Activated naive CD4-positive, alpha-beta T cell treated with anti-CD3 and anti-CD28 coated beads, Interleukin-2, amount 50 U/mL, for 24 hours (primary cell): ENCODE results near the gene HSPB1.
A peak's percentile ranks its signal among the peaks of the same experiment; 100 is the strongest.
"Not testable (repeated sequence)": the region's sequence is repeated elsewhere in the genome, so short reads cannot be mapped to it uniquely, and the experiment has no call there.

ENCODE experiments used
- H3K27ac Mint-ChIP-seq: one replicate; pipeline ENCODE4 v1.8.0; 2021; ENCODE audit warnings: mild to moderate bottlenecking, mixed read lengths
- H3K27me3 Mint-ChIP-seq: one replicate; pipeline ENCODE4 v1.8.0; 2021; ENCODE audit warnings: mixed read lengths
- H3K36me3 Mint-ChIP-seq: one replicate; pipeline ENCODE4 v1.8.0; 2021; ENCODE audit warnings: mixed read lengths
- H3K4me1 Mint-ChIP-seq: one replicate; pipeline ENCODE4 v1.8.0; 2021; ENCODE audit warnings: mixed read lengths
- H3K4me3 Mint-ChIP-seq: one replicate; pipeline ENCODE4 v1.8.0; 2021; ENCODE audit warnings: mild to moderate bottlenecking, mixed read lengths
- H3K9me3 Mint-ChIP-seq: one replicate; pipeline ENCODE4 v1.8.0; 2021; ENCODE audit warnings: mixed read lengths

Gene HSPB1

GRCh38 chr7:76314740-76315139, 12.3 kb downstream of the HSPB1 start:
- not testable (repeated sequence) for H3K4me3 Mint-ChIP-seq, H3K36me3 Mint-ChIP-seq, H3K9me3 Mint-ChIP-seq, H3K27ac Mint-ChIP-seq, H3K27me3 Mint-ChIP-seq
- H3K4me1 Mint-ChIP-seq = peaks cover 26% of the 10 kb centered on the region

DNA sequence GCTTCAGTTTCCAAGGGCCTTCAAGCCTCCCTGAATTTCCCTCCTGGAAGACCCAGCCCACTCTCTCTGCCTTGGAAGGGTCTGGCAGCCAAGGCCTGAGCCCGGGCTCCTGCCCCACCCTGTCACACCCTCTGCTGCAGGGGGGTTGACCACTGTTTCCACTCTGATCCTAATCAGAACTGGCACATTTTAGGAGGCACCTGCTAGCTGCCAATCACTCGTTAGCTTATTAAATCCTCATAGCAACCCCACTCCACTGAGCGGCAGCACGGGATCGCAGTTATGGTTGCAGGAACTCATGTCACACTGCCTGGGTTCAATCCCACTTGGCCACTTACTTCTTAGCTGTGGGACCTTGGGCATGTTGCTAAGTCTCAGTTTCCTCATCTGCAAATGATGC, 12.9 kb downstream of the HSPB1 start:
- Mint-ChIP-seq H3K9me3 (no peaks in the 10 kb centered on the region), H3K4me3 (no peak overlapping the region), H3K4me1 (peaks cover 26% of the 10 kb centered on the region), H3K36me3 (no peaks in the 10 kb centered on the region), H3K27ac (no peak overlapping the region), H3K27me3 (no peaks in the 10 kb centered on the region)

DNA sequence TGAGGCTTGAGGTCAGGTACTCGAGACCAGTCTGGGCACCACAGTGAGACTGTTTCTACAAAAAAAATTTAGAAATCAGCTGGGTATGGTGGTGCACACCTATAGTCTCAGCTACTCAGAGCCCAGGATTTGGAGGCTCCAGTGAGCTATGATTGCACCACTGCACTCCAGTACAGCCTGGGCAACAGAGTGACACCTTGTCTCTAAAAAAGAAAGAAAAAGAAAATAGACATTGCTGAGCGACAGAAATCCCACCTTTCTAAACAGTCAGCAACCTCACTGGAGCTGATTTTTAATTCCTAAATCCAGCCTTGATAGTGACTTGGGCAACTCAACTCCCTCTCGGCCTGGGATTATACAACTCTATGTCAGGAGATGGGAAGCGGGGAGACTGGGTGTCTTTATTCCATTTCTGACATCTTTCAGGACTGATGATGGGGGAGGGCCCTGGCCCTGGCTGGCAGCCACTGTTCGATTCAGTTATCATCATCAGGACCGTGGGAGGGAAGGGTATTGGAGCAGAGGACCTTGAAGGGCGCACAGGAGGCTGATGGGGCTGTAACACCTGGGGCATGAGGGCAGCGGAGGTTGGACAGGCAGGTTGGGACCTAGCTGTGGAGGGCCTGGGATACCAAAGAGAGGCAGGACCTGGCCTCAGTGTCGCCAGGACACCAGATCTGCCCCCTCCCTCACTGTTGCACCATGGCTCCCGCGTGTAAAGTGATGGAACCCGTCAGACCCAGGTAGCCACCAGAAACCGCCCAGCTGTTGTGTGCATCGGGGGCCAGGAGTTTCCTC, 14.7 kb downstream of the HSPB1 start:
- no peaks in the 10 kb centered on the region for H3K36me3 Mint-ChIP-seq
- peak overlapping the region; percentile 96 for H3K27ac Mint-ChIP-seq
- peak overlapping the region; percentile 95 for H3K4me3 Mint-ChIP-seq
- peaks cover 26% of the 10 kb centered on the region for H3K4me1 Mint-ChIP-seq
- no peaks in the 10 kb centered on the region for H3K9me3 Mint-ChIP-seq
- H3K27me3 Mint-ChIP-seq = no peaks in the 10 kb centered on the region

DNA sequence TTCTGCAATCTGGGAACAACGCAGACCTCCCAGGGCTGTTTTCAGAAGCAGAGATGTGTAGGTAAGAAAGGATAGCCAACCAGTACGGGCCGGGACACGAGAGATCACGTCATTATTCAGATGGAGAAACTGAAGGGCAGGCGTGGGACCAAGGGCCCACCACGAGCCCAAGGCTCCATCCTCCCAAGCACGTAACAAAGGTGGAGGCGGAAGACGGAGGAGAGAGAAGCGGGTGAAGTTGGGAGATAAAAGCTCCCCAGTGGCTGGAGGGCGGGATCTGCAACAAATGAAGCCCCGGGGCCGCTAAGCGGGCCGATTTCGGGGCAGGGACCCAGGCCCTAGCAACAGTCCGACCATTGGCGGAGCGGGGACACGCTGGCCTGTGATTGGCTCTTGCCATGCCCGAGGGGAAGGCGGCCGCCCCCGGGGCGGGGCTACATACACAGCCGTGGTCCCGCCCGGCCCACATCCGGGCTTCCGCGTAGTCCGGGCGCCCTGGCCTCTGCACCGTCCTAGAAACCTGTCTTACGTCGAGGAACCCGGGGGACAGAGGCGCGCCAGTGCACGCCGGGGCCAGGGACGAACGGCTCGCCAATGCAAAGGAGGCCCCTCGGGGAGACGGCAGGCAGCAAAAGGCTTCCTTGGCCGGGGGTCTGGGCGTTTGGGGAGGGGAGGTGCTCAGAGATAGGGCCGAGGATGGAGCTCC, 15.5 kb downstream of the HSPB1 start:
- H3K4me3 Mint-ChIP-seq = peak overlapping the region; percentile 95
- H3K4me1 Mint-ChIP-seq = peaks cover 26% of the 10 kb centered on the region
- H3K9me3 Mint-ChIP-seq = no peaks in the 10 kb centered on the region
- no peaks in the 10 kb centered on the region for H3K36me3 Mint-ChIP-seq
- H3K27ac Mint-ChIP-seq = peak overlapping the region; percentile 96
- H3K27me3 Mint-ChIP-seq = no peaks in the 10 kb centered on the region

DNA sequence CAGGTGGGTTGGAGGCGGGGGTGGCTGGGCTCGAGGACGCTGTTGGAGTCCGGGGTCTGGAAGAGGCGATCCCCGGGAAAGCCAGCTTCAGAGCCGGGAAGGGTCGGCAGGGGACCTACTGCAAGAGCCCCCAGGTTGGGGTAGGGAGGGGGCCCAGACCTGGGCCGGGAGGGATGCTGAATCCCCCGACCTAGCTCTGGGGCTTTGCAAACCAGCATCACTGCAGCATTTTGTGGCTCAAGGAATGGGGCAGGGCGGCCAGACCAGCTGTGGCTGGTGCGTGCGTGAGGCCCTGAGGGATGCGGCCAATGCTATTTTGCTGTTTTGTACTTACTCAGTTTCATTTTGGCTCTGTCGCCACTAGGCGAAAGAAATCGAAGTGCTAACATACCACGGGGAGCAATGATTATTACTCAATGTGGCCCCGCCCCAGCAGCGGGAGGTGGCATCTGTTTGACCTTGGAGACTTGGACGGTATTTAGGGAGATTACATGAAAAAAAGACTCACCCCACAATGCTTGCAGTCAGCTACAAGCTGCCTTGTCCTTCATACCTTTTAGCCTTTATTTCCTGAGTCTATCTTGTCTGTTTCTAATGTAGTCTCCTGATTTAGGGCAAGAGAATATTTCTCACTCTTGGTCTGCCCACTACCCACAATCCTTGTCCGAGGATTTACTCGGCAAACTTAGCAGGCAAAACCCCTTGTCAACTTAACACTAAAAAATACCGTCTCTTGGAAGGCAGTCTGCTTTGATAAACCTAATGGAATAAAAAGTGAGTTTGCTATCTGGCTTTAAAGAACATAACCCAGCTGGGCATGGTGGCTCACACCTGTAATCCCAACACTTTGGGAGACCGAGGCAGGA, 16.2 kb downstream of the HSPB1 start:
- Mint-ChIP-seq H3K36me3 (no peaks in the 10 kb centered on the region), H3K9me3 (no peaks in the 10 kb centered on the region), H3K27ac (peak overlapping the region; percentile 81), H3K4me3 (peak overlapping the region; percentile 95), H3K4me1 (peaks cover 26% of the 10 kb centered on the region), H3K27me3 (no peaks in the 10 kb centered on the region)

DNA sequence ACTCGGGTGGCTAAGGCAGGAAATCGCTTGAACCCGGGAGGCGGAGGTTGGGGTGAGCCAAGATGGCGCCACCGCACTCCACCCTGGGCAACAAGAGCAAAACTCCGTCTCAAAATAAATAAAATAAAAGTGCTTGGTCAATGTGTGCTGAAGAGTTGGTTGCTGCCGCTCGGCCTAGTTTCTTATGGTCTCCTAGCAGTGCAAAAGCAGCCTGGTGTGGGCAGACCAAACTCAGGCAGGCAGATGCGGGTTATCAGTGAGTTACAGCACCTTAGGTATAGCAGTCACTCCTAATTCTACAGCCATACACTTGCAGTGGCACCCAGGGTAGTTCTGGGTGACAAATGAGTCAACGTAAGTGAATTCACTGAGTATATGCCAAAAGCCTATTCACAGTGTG, 22.6 kb downstream of the HSPB1 start:
- H3K4me3 Mint-ChIP-seq = no peak overlapping the region
- peaks cover 21% of the 10 kb centered on the region for H3K36me3 Mint-ChIP-seq
- H3K9me3 Mint-ChIP-seq = no peaks in the 10 kb centered on the region
- H3K27me3 Mint-ChIP-seq = no peaks in the 10 kb centered on the region
- H3K4me1 Mint-ChIP-seq = peaks cover 22% of the 10 kb centered on the region
- no peak overlapping the region for H3K27ac Mint-ChIP-seq

GRCh38 chr7:76325811-76326210, 23.3 kb downstream of the HSPB1 start:
- H3K27ac Mint-ChIP-seq = no peak overlapping the region
- H3K4me1 Mint-ChIP-seq = peaks cover 22% of the 10 kb centered on the region
- H3K36me3 Mint-ChIP-seq = peaks cover 22% of the 10 kb centered on the region
- H3K9me3 Mint-ChIP-seq = no peaks in the 10 kb centered on the region
- H3K4me3 Mint-ChIP-seq = no peak overlapping the region
- H3K27me3 Mint-ChIP-seq = no peaks in the 10 kb centered on the region

DNA sequence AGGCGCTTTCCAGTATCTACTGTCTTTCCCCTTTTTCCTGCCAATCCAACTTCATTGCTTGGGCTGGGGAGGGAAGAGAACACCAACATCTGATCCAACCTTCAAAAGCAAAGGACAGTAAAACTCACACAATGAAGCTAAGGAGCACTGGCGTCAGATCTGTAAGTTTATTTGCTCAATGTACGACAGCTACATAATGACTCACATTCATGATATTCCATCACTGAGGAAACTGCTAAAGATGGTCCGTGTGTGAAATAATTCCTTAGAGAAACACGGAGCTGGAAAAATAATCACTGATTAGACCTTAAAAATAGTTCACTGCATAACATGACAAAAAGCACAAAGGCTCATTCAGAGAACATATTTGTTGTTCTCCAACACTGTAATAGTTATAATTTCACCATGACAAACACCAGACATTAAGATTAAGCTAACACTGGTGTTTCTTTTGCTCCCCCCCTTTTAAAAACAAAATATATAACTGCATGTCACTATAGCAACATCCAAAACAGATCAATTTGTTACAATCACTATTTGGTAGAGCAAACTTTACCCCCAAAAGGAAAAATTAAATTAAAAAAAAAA, 24.3 kb downstream of the HSPB1 start:
- Mint-ChIP-seq H3K9me3 (no peaks in the 10 kb centered on the region), H3K27me3 (no peaks in the 10 kb centered on the region), H3K4me1 (peaks cover 28% of the 10 kb centered on the region), H3K36me3 (peaks cover 22% of the 10 kb centered on the region), H3K4me3 (no peak overlapping the region), H3K27ac (no peak overlapping the region)

- peaks cover 22% of the 10 kb centered on the region for H3K36me3 Mint-ChIP-seq
- no peaks in the 10 kb centered on the region for H3K27me3 Mint-ChIP-seq
- H3K4me1 Mint-ChIP-seq = peaks cover 35% of the 10 kb centered on the region
- no peaks in the 10 kb centered on the region for H3K9me3 Mint-ChIP-seq
- no peak overlapping the region for H3K4me3 Mint-ChIP-seq
- H3K27ac Mint-ChIP-seq = peak overlapping the region; percentile 12
Measured at GRCh38 chr7:76327610-76328009, 25.1 kb downstream of the HSPB1 start.

DNA sequence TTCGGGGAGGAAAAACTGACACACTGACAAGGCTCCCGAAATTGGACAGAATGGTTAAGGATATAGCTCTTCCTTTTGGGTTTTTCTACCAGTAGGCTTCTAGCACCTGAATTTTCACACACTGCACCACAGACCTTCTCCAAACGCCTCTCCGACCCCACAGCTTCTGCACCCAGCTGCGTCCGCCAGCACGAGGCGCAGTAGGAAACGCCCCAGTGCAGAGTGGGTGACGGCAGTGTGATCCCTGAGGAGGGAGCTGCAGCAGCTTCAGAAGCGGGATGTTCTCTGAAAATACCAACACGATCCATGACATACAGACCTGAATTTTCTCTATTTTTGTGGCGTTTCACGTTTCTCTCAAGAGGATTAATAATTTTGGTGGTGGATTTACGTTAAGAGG, 25.9 kb downstream of the HSPB1 start:
- no peak overlapping the region for H3K4me3 Mint-ChIP-seq
- H3K4me1 Mint-ChIP-seq = peaks cover 38% of the 10 kb centered on the region
- H3K9me3 Mint-ChIP-seq = no peaks in the 10 kb centered on the region
- H3K36me3 Mint-ChIP-seq = peaks cover 22% of the 10 kb centered on the region
- peak overlapping the region; percentile 4 for H3K27ac Mint-ChIP-seq
- H3K27me3 Mint-ChIP-seq = no peaks in the 10 kb centered on the region

- Mint-ChIP-seq H3K27me3 (no peaks in the 10 kb centered on the region), H3K27ac (no peak overlapping the region), H3K36me3 (peaks cover 22% of the 10 kb centered on the region), H3K9me3 (no peaks in the 10 kb centered on the region), H3K4me1 (peaks cover 47% of the 10 kb centered on the region), H3K4me3 (no peak overlapping the region)
Measured at GRCh38 chr7:76329479-76329878, 27.0 kb downstream of the HSPB1 start.

GRCh38 chr7:76330261-76330660, 27.8 kb downstream of the HSPB1 start:
- Mint-ChIP-seq H3K4me3 (no peak overlapping the region), H3K4me1 (peaks cover 47% of the 10 kb centered on the region), H3K27ac (no peak overlapping the region), H3K36me3 (peaks cover 22% of the 10 kb centered on the region), H3K27me3 (no peaks in the 10 kb centered on the region), H3K9me3 (no peaks in the 10 kb centered on the region)

DNA sequence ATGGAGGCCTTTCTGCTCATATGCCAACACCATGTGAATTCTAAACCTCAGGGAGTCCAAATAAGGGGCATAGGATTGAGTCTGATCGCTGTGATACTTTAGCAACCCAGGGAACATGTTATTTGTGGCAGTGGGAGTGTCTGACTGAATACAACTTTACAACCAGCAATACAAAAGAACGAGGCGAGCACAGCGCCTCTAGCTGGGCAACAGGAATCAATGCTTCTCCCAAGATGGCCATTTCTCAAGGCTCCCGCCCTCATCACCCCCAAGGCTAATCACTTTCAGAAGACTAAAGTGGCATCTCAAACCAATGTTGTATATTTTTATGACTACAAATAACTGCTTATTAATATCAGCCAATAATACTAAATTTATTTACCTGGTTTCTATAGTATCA, 28.2 kb downstream of the HSPB1 start:
- Mint-ChIP-seq H3K9me3 (no peaks in the 10 kb centered on the region), H3K4me1 (peaks cover 47% of the 10 kb centered on the region), H3K4me3 (no peak overlapping the region), H3K36me3 (peaks cover 22% of the 10 kb centered on the region), H3K27ac (no peak overlapping the region), H3K27me3 (no peaks in the 10 kb centered on the region)

DNA sequence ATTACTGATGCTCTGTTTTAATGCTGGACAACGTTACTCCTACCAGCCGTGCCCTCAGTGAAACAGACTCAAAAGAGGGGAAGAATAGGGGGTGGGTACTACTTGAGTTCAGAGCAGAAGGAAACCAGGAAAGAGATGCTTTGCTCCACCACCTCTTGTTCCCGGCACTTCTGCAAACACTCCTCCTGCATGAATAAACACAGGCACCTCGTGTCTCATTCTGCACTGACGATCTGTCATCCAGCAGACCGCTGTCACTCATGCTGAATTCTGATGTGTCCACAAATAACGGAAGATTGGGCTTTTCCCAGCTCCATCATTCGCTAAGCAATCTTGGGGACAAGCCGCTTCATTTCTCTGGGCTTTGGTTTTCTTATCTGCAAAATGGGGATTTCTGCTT, 29.6 kb downstream of the HSPB1 start:
- Mint-ChIP-seq H3K4me1 (peaks cover 56% of the 10 kb centered on the region), H3K27me3 (no peaks in the 10 kb centered on the region), H3K36me3 (peaks cover 19% of the 10 kb centered on the region), H3K27ac (no peak overlapping the region), H3K9me3 (no peaks in the 10 kb centered on the region), H3K4me3 (no peak overlapping the region)

GRCh38 chr7:76333511-76334101, 31.1 kb downstream of the HSPB1 start:
- Mint-ChIP-seq H3K4me1 (peaks cover 60% of the 10 kb centered on the region), H3K27me3 (no peaks in the 10 kb centered on the region), H3K27ac (no peak overlapping the region), H3K36me3 (peaks cover 13% of the 10 kb centered on the region), H3K4me3 (no peak overlapping the region), H3K9me3 (no peaks in the 10 kb centered on the region)
